ENCODE measurements around the gene NRP1. TPM values are rescaled to one million over a fixed set of nuclear protein-coding genes. Genes with fewer than 3 reads are reported as not detected.

Gene NRP1
- total RNA-seq, 2 experiments from 2014 or later = 0.06 TPM; not detected in 1

GRCh38 chr10:33234831-33235237 is 99.6 kb downstream of the NRP1 start:
- Histone ChIP-seq H3K9me3 (ENCODE audit: control insufficient read depth in 1 of 2, insufficient read depth in 1 of 2, low read length in 2 of 2) (no peaks in the 10 kb centered on the region), H3K4me1 (ENCODE audit: insufficient read depth, low read length) (no peaks in the 10 kb centered on the region), H3K36me3 (ENCODE audit: insufficient read depth, low read length) (no peaks in the 10 kb centered on the region), H3K4me3 (ENCODE audit: low read length) (no peak overlapping the region), H3K27ac (ENCODE audit: low read depth in 1 of 2, low read length in 2 of 2) (no peak overlapping the region), H3K27me3 (ENCODE audit: control insufficient read depth in 1 of 2, insufficient read depth in 2 of 2, low read length in 2 of 2) (peaks cover 0 to 3% of the 10 kb centered on the region in 2 experiments)
- DNase-seq = no peak
- Mint-ChIP-seq H3K4me1 (ENCODE audit: low read depth) (no peaks in the 10 kb centered on the region), H3K36me3 (ENCODE audit: low read depth) (no peaks in the 10 kb centered on the region), H3K4me3 (no peak overlapping the region), H3K27ac (no peak overlapping the region), H3K9me3 (no peaks in the 10 kb centered on the region), H3K27me3 (no peaks in the 10 kb centered on the region)
- no peak for ATAC-seq (ENCODE audit: poor library complexity)
- POLR2A ChIA-PET = no interaction called here
- TF ChIP-seq CTCF (IDR thresholded peaks at IDR 0.05) = no peak
- intact Hi-C loops (cut with DNase I, micrococcal nuclease) = no loop called here
- CTCF ChIA-PET = no interaction called here

- peaks cover 0 to 3% of the 10 kb centered on the region in 2 experiments for H3K27me3 ChIP-seq (ENCODE audit: control insufficient read depth in 1 of 2, insufficient read depth in 2 of 2, low read length in 2 of 2)
- ATAC-seq (ENCODE audit: poor library complexity) (no peak), DNase-seq (no peak)
- H3K4me1 ChIP-seq (ENCODE audit: insufficient read depth, low read length) = no peaks in the 10 kb centered on the region
- POLR2A ChIA-PET = no interaction called here
- no peaks in the 10 kb centered on the region for H3K4me1 Mint-ChIP-seq (ENCODE audit: low read depth)
- no peak overlapping the region for H3K27ac Mint-ChIP-seq
- no peaks in the 10 kb centered on the region for H3K36me3 Mint-ChIP-seq (ENCODE audit: low read depth)
- H3K27ac ChIP-seq (ENCODE audit: low read depth in 1 of 2, low read length in 2 of 2) = no peak overlapping the region
- H3K36me3 ChIP-seq (ENCODE audit: insufficient read depth, low read length) = no peaks in the 10 kb centered on the region
- no peaks in the 10 kb centered on the region for H3K9me3 ChIP-seq (ENCODE audit: control insufficient read depth in 1 of 2, insufficient read depth in 1 of 2, low read length in 2 of 2)
- H3K4me3 Mint-ChIP-seq = no peak overlapping the region
- no peak overlapping the region for H3K4me3 ChIP-seq (ENCODE audit: low read length)
- TF ChIP-seq CTCF (IDR thresholded peaks at IDR 0.05) = no peak
- no peaks in the 10 kb centered on the region for H3K27me3 Mint-ChIP-seq
- no peaks in the 10 kb centered on the region for H3K9me3 Mint-ChIP-seq
- intact Hi-C loops (cut with DNase I, micrococcal nuclease) = no loop called here
- CTCF ChIA-PET = no interaction called here
Measured at GRCh38 chr10:33233635-33234034, 100.8 kb downstream of the NRP1 start.

GRCh38 chr10:33233221-33233620 is 101.2 kb downstream of the NRP1 start:
- H3K27ac ChIP-seq (ENCODE audit: low read depth in 1 of 2, low read length in 2 of 2) = no peak overlapping the region
- Mint-ChIP-seq H3K4me1 (ENCODE audit: low read depth) (no peaks in the 10 kb centered on the region), H3K9me3 (no peaks in the 10 kb centered on the region), H3K4me3 (no peak overlapping the region), H3K36me3 (ENCODE audit: low read depth) (no peaks in the 10 kb centered on the region), H3K27me3 (no peaks in the 10 kb centered on the region), H3K27ac (no peak overlapping the region)
- no peak overlapping the region for H3K4me3 ChIP-seq (ENCODE audit: low read length)
- CTCF ChIA-PET = no interaction called here
- no peak for DNase-seq
- intact Hi-C loops (cut with DNase I, micrococcal nuclease) = no loop called here
- TF ChIP-seq CTCF (IDR thresholded peaks at IDR 0.05) = no peak
- ATAC-seq (ENCODE audit: poor library complexity) = no peak
- POLR2A ChIA-PET = no interaction called here
- H3K36me3 ChIP-seq (ENCODE audit: insufficient read depth, low read length) = no peaks in the 10 kb centered on the region
- peaks cover 0 to 3% of the 10 kb centered on the region in 2 experiments for H3K27me3 ChIP-seq (ENCODE audit: control insufficient read depth in 1 of 2, insufficient read depth in 2 of 2, low read length in 2 of 2)
- no peaks in the 10 kb centered on the region for H3K4me1 ChIP-seq (ENCODE audit: insufficient read depth, low read length)
- H3K9me3 ChIP-seq (ENCODE audit: control insufficient read depth in 1 of 2, insufficient read depth in 1 of 2, low read length in 2 of 2) = no peaks in the 10 kb centered on the region
